Glomerular visceral epithelial cell (primary cell): ENCODE data around the gene ABLIM2.

ENCODE experiments used
- DNase-seq: peaks from one replicate; pipeline ENCODE4 v3.0.0-alpha.2; 2016; ENCODE audit errors: extremely low spot score

ABLIM2 gene

GRCh38 chr4:8085491-8086117 is 73.0 kb downstream of the ABLIM2 start:
- DNase-seq, result no peak

GRCh38 chr4:8084712-8085490 is 73.7 kb downstream of the ABLIM2 start:
- no peak for DNase-seq

- no peak for DNase-seq
Measured at GRCh38 chr4:8084031-8084660, 74.5 kb downstream of the ABLIM2 start.

DNA sequence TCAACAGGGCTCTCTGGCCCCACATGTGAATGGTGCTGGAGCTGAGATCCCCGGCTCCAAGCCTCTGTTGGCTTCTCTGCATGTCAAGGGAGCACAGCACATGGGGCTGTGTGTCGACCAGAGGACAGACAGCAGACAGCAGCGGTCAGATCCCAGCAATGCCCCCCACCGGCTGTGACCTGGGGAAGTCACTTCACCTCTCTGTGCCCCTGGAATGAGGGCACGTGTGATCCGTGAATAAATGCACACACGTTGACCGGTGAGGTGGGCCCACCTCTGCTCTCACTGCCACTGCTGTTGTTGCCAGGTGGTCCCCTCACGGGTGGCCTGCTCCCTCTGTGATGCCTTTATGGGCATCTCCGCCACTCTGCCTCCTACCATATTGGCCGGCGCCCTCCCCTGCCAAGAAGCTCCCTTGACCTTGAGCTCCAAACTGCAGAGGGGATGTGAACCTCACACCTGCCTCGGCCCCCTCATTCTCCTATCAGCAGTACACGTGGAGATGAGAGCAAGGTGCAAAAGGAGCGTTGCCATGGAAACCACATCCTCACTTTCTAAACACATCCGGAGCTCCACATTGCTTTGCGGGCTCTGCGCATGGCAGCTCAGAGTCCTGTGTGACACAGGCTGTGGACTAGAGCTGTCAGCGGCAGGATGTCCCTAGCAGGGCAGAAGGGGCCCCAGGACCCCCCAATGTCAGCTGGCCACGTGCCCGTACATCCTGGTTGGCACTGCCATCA is 75.4 kb downstream of the ABLIM2 start:
- DNase-seq, result no peak

- DNase-seq, result no peak
Measured at GRCh38 chr4:8082517-8083055, 76.0 kb downstream of the ABLIM2 start.

GRCh38 chr4:8081621-8082516 is 76.7 kb downstream of the ABLIM2 start:
- no peak for DNase-seq

DNA sequence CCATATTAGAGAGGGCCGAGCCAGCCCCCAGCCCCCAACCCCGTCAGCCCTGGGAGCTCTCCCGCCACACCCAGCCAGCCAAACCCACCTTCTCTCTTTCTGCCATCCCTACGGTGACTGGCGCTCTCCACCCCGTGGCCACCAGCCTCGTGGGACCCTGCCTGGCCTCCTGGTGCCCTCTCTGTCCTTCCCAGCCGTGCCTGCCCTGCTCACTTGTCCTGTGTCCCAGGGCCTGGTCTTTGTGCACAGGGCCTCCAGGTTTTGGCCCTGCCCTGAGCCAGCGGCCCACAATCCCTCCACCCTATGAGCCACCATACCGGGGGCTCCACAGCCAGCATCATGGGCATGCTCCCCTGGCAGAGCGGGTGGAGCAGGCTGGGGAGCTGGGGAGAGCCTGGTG is 77.4 kb downstream of the ABLIM2 start:
- DNase-seq, result no peak

- no peak for DNase-seq
Measured at GRCh38 chr4:8080754-8081065, 77.9 kb downstream of the ABLIM2 start.

DNA sequence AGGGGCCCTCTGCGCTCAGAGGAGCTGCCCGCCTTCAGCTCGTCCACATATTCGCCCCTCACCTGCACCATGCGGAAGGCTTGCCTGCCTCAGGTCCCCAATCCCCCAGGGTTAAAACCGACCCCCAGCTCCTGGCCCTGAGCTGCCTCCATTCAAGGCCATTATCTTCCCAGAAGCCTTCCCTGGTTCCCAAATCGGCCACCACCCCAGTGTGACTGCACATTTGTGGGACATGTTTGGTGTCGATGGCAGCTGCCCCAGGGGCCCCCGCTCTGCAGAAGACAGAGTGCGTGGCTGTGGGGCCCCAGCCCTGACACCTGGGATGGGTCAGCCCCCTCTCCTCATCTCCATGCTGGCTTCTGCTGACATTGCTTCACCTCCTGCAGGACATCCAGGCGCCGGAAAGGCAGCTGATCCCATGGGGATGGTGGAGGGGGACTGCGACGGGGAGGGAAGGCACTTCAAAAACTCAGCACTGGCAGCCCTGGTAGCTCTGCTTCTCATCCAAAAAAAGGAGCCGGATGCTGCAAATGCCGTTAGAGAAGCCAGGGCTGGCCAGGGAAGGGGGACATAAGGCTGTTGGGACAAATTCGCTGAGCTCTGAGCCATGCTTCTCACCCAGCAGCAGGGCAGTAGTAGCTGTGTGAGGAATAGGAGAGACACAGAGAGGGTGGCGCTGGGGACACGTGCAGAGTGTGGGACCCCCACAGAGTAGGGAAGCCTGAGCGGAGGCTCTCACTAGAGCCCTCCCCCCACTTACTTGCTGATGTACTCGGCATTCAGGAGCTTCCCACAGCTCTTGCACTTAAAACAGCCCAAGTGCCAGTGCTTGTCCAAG is 78.5 kb downstream of the ABLIM2 start:
- no peak for DNase-seq

DNA sequence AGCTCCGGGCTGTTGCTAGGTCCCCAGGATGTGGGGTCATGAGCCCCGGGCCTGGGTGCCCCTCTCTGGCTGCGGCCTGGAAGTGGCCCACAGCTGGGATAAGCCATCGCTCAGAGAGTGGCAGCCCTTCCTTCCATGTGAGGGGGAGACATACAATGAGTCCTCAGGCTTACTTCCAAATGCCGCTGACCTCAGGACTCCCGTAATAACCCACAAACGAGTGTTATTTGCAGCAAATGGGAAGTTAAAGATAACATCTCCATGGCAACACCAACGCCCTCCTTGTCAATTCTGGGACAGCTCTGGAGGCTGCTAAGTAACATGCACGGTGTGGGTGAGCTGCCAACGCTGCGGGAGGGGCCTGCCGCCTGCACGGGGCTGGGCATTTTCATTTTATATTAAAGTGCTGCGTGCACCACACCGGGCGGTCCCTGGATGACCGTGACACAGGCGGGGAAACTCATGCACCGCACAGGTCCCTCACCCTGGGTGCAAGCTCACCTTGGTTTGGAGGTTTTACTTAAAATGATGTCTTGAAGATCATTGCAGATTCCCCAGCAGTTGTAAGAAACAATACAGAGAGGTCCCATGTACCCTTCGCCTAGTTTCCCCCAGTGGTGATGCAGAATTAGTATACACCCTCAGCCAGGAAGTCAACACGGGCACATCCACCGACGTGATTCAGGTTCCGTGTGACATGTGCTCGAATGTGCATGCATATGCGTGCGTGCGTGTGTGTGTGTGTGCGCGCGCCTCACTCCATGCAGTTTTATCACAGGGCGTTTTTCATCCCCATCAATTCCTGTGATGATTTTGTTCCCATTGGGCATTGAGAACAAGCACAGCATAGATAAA is 79.4 kb downstream of the ABLIM2 start:
- DNase-seq, result no peak

- DNase-seq, result no peak
Measured at GRCh38 chr4:8078610-8079015, 80.0 kb downstream of the ABLIM2 start.

DNA sequence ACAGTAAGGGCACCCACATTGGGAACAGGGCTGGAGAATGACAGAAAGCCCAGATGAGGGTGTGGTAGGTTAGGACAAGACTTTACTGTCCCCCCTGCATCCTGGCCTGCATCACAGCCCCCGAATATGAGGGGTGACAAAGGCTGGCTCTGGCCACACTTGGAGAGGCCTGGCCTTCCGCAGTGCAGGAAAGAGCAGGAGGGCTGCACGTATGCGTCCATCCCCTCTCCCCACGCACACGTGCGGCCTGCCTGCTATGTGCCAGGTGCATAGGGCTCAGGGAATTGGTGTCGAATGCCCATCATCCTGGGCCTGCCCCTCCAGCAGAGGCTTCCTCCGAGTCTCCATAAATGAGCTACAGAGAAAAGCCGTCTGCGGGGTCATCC is 80.5 kb downstream of the ABLIM2 start:
- no peak for DNase-seq

GRCh38 chr4:8077181-8078108 is 81.2 kb downstream of the ABLIM2 start:
- DNase-seq, result no peak

DNA sequence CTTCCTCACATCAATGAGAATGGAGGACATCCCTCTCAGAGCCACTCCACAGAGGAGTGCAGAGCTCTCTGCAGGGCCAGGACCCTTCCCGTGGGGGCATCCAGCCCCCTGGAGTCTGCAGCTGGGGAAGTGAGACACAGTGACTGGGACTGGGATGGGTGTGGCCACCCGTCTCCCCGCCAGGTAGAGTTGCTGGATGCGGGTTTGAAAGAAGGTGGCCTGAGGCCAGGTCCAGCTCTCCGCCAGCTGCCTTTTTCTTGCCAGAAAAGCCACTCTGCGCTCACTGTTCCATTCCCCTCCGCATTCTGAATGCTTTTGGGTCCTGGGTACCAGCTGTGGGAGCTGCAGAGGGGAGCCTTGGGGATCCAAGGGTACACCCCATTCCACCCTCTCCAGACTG is 82.6 kb downstream of the ABLIM2 start:
- no peak for DNase-seq

DNA sequence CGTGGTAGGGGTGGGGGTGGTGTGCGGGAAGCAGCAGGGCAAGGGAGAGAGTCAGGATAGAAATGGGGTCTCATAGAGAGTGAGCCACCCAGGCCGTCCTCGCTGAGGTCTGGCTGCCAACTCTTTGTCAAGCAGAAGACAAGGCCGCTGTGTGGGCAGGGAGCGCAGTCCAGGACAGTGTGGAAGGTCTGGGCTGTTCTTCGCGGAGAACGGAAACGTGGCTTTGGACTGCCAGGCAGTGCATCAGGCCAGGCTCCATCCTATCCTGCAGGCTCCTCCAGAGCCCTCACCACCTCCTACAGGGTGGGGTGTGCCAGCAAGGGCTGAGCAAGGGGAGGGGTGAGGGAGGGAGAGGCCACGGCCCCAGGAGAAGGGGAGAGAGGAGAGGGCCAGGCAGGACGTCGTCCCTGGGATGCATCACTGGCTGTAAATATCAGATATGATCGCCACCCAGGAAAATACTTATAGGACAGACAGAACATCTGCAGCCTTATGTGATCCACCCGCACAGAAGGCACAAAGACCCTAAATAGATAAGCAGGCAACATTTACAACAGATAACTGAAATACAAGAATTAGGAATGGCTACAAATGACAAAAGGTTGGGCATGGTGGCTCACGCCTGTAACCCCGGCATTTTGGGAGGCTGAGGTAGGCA is 85.3 kb downstream of the ABLIM2 start:
- DNase-seq, result no peak

DNA sequence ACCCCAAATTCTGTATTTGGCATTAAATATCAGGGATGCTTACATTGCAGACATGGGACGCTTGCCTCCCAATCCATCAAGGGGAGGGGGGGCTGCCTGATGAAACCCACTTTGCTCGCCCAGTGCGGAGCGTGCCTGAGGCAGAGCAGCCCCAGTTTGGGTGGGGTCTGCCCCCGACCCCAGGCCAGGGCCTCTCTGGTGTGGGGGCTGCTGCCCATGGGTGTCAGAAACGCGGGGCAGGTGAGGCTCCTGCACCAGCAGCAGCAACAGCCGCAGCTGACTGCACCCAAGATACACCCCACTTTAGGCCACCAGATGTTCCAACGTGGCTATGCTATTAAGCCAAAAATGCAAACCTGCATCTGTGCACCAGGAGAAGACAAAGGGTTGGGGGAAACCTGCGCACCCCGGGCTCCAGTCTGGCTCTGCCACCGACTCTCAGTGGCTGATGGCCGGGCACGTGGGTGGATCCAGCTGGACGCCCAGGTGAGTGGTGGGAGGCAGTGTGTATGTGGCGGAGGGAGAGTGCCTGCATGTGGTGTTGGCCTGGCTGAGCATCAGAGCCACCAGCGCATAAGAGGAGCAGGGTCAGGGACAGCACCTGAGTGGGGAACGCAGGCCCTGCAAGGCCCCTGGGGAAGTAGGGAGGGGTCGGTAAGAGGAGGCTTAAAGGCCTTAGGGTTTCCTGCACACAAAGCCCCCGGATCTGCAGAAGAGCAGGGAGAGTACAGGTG is 86.2 kb downstream of the ABLIM2 start:
- DNase-seq, result no peak

GRCh38 chr4:8071766-8072165 is 86.8 kb downstream of the ABLIM2 start:
- no peak for DNase-seq
